Tibial artery (tissue), 4 donors: ENCODE data around the gene WDR27.

Experiments
- DNase-seq, 2 donors: peaks; one replicate each; pipeline ENCODE4 v3.0.0-alpha.2; 2019
- H3K27ac ChIP-seq, 2 donors: fragments of 200-600 bp; sonication (generic) in 1 of 2; 1 replicate in 1 of 2; 2 replicates in 1 of 2; pipeline ENCODE4 v1.5.1; 2018 to 2019; ENCODE audit warnings: mild to moderate bottlenecking in 1 of 2
- H3K27me3 ChIP-seq, 2 donors: fragments of 200-600 bp; sonication (generic) in 1 of 2; one replicate each; pipeline versions ENCODE4 v1.5.1 to v1.6.0; 2016 to 2019
- H3K36me3 ChIP-seq, 3 donors: fragments of 200-600 bp; sonication (generic) in 2 of 3; one replicate each; pipeline ENCODE4 v1.5.1; 2016 to 2019; ENCODE audit warnings: mild to moderate bottlenecking in 2 of 3
- H3K4me1 ChIP-seq, 4 donors: fragments of 200-600 bp; sonication (generic) in 2 of 4; 1 replicate in 3 of 4; 2 replicates in 1 of 4; pipeline ENCODE4 v1.5.1; 2016 to 2019
- H3K4me3 ChIP-seq, 2 donors: fragments of 200-600 bp; sonication (generic) in 1 of 2; 1 replicate in 1 of 2; 2 replicates in 1 of 2; pipeline ENCODE4 v1.5.1; 2018 to 2019; ENCODE audit warnings: mild to moderate bottlenecking in 2 of 2
- H3K9me3 ChIP-seq, 3 donors: fragments of 200-600 bp; sonication (generic) in 1 of 3; one replicate each; pipeline ENCODE4 v1.5.1; 2016 to 2019
- CTCF ChIP-seq, 2 experiments: fragments of 200-600 bp in 1 of 2; fragments of 450-650 bp in 1 of 2; IDR thresholded peaks; one replicate each; pipeline ENCODE4 v1.5.1; 2017 to 2019; ENCODE audit warnings: antibody characterized with exemption in 2 of 2, mild to moderate bottlenecking in 1 of 2, moderate library complexity in 1 of 2
- intact Hi-C: fragments of 100-400 bp; cut with DNase I; formaldehyde crosslinking; loops from one replicate; pipeline ENCODE4 v1.15.0; 2023; ENCODE audit warnings: low total_unique reads

The WDR27 gene

GRCh38 chr6:169709293-169709692, 7.5 kb upstream of the WDR27 start:
- Histone ChIP-seq H3K4me1 (peaks cover 0 to 8% (median 1%) of the 10 kb centered on the region in 4 donors), H3K4me3 (no peak overlapping the region), H3K27ac (no peak overlapping the region), H3K36me3 (peaks cover 30 to 48% (median 46%) of the 10 kb centered on the region in 3 donors), H3K27me3 (no peaks in the 10 kb centered on the region), H3K9me3 (no peaks in the 10 kb centered on the region)
- TF ChIP-seq CTCF (IDR thresholded peaks at IDR 0.05) = no peak
- intact Hi-C loops = no loop called here
- DNase-seq = no peak

- no peak for DNase-seq
- peaks cover 19 to 34% (median 34%) of the 10 kb centered on the region in 3 donors for H3K36me3 ChIP-seq
- TF ChIP-seq CTCF (IDR thresholded peaks at IDR 0.05) = no peak
- H3K4me3 ChIP-seq = no peak overlapping the region
- H3K27me3 ChIP-seq = no peaks in the 10 kb centered on the region
- H3K4me1 ChIP-seq = peaks cover 0 to 23% (median 16%) of the 10 kb centered on the region in 4 donors
- intact Hi-C loops = no loop called here
- no peak overlapping the region for H3K27ac ChIP-seq
- H3K9me3 ChIP-seq = no peaks in the 10 kb centered on the region
Observed at GRCh38 chr6:169707772-169708171, 5.9 kb upstream of the WDR27 start.

GRCh38 chr6:169702840-169703246, 1.0 kb upstream of the WDR27 start:
- peak overlapping the region; percentile 77 to 85 for H3K4me3 ChIP-seq
- peaks cover 5 to 43% (median 32%) of the 10 kb centered on the region in 4 donors for H3K4me1 ChIP-seq
- peaks cover 0 to 13% (median 7%) of the 10 kb centered on the region in 3 donors for H3K36me3 ChIP-seq
- H3K27me3 ChIP-seq = no peaks in the 10 kb centered on the region
- intact Hi-C loops = loop anchor here (2.0 kb wide), 1 partner anchor 20 kb away; no protein-coding TSS in a partner anchor
- no peaks in the 10 kb centered on the region for H3K9me3 ChIP-seq
- peak overlapping the region; percentile 89 to 99 for H3K27ac ChIP-seq
- no peak for TF ChIP-seq CTCF (IDR thresholded peaks at IDR 0.05)
- no peak for DNase-seq

- no peaks in the 10 kb centered on the region for H3K9me3 ChIP-seq
- peak in 1 of 2 donors; percentile 73 for DNase-seq
- peak overlapping the region; percentile 77 to 85 for H3K4me3 ChIP-seq
- no peaks in the 10 kb centered on the region for H3K27me3 ChIP-seq
- intact Hi-C loops = no loop called here
- TF ChIP-seq CTCF (IDR thresholded peaks at IDR 0.05) = no peak
- H3K4me1 ChIP-seq = peaks cover 5 to 43% (median 32%) of the 10 kb centered on the region in 4 donors
- H3K36me3 ChIP-seq = peaks cover 0 to 8% (median 0%) of the 10 kb centered on the region in 3 donors
- H3K27ac ChIP-seq = peak overlapping the region; percentile 89 to 99
Observed at GRCh38 chr6:169701311-169701953, 397 bp downstream of the WDR27 start.

- Histone ChIP-seq H3K9me3 (no peaks in the 10 kb centered on the region), H3K27me3 (no peaks in the 10 kb centered on the region), H3K36me3 (peaks cover 0 to 8% (median 0%) of the 10 kb centered on the region in 3 donors), H3K27ac (no peak overlapping the region), H3K4me3 (no peak overlapping the region), H3K4me1 (peaks cover 5 to 43% (median 32%) of the 10 kb centered on the region in 4 donors)
- TF ChIP-seq CTCF (IDR thresholded peaks at IDR 0.05) = no peak
- no peak for DNase-seq
- intact Hi-C loops = no loop called here
Observed at GRCh38 chr6:169700296-169700695, 1.5 kb downstream of the WDR27 start.
